Subcutaneous abdominal adipose tissue (tissue), 5 donors: ENCODE data around the gene LRRC40.

ENCODE experiments used
- H3K27ac ChIP-seq: one replicate; pipeline ENCODE4 v1.7.0; 2013; ENCODE audit warnings: low read depth, mild to moderate bottlenecking, inconsistent platforms, low read length, moderate library complexity
- H3K27me3 ChIP-seq, 5 donors: one replicate each; pipeline ENCODE4 v1.7.0; 2013; ENCODE audit warnings: low read length in 5 of 5, inconsistent platforms in 1 of 5; ENCODE audit not compliant: control insufficient read depth in 5 of 5, insufficient read depth in 4 of 5
- H3K36me3 ChIP-seq, 5 donors: one replicate each; pipeline ENCODE4 v1.7.0; 2013; ENCODE audit warnings: low read length in 5 of 5; ENCODE audit not compliant: control insufficient read depth in 5 of 5, insufficient read depth in 5 of 5
- H3K4me1 ChIP-seq, 5 donors: one replicate each; pipeline ENCODE4 v1.7.0; 2013; ENCODE audit warnings: low read length in 5 of 5, mild to moderate bottlenecking in 3 of 5, moderate library complexity in 1 of 5; ENCODE audit not compliant: control insufficient read depth in 5 of 5, insufficient read depth in 5 of 5
- H3K4me3 ChIP-seq, 5 donors: one replicate each; pipeline ENCODE4 v1.7.0; 2013; ENCODE audit warnings: low read length in 5 of 5, low read depth in 1 of 5
- H3K9ac ChIP-seq, 5 donors: one replicate each; pipeline ENCODE4 v1.7.0; 2013; ENCODE audit warnings: low read length in 5 of 5, mild to moderate bottlenecking in 4 of 5, moderate library complexity in 3 of 5
- H3K9me3 ChIP-seq, 5 donors: one replicate each; pipeline ENCODE4 v1.7.0; 2013; ENCODE audit warnings: low read length in 5 of 5; ENCODE audit not compliant: control insufficient read depth in 5 of 5
- donor health status: healthy.
- donor health status: healthy.
- donor health status: healthy.
- donor health status: healthy.
- donor health status: healthy.

Gene LRRC40

GRCh38 chr1:70205434-70206118 lies at the start of gene LRRC40:
TSS of gene LRRC40 (minus strand) at chr1:70205579. CDS start at chr1:70205540, 39 bp downstream.
- H3K36me3 ChIP-seq = peaks cover 0 to 9% (median 6%) of the 10 kb centered on the region in 5 donors
- peaks cover 8 to 55% (median 43%) of the 10 kb centered on the region in 5 donors for H3K4me1 ChIP-seq

GRCh38 chr1:70248729-70249128 lies 43.4 kb upstream of the LRRC40 start:
- H3K9me3 ChIP-seq = no peaks in the 10 kb centered on the region
- no peak overlapping the region for H3K4me3 ChIP-seq
- H3K27me3 ChIP-seq = no peaks in the 10 kb centered on the region
- peaks cover 0 to 19% (median 4%) of the 10 kb centered on the region in 5 donors for H3K4me1 ChIP-seq
- H3K9ac ChIP-seq = peak overlapping the region in 1 of 5 donors; percentile 27
- H3K27ac ChIP-seq = peak overlapping the region; percentile 56
- peaks cover 74 to 91% (median 82%) of the 10 kb centered on the region in 5 donors for H3K36me3 ChIP-seq

More at GRCh38 chr1:70205434-70206118, at the start of gene LRRC40:
- Histone ChIP-seq H3K9me3 (no peaks in the 10 kb centered on the region), H3K27ac (peak within 1 kb of the TSS; percentile 99), H3K9ac (peak within 1 kb of the TSS; percentile 98 to 100 (median 100)), H3K27me3 (no peaks in the 10 kb centered on the region), H3K4me3 (peak within 1 kb of the TSS; percentile 89 to 100 (median 99))

GRCh38 chr1:70247768-70248167 lies 42.4 kb upstream of the LRRC40 start:
- peaks cover 0 to 19% (median 4%) of the 10 kb centered on the region in 5 donors for H3K4me1 ChIP-seq
- no peaks in the 10 kb centered on the region for H3K27me3 ChIP-seq
- no peak overlapping the region for H3K9ac ChIP-seq
- peaks cover 79 to 94% (median 84%) of the 10 kb centered on the region in 5 donors for H3K36me3 ChIP-seq
- no peaks in the 10 kb centered on the region for H3K9me3 ChIP-seq
- H3K4me3 ChIP-seq = no peak overlapping the region
- peak overlapping the region; percentile 56 for H3K27ac ChIP-seq

GRCh38 chr1:70247122-70247521 lies 41.7 kb upstream of the LRRC40 start:
- H3K27ac ChIP-seq = no peak overlapping the region
- H3K9me3 ChIP-seq = no peaks in the 10 kb centered on the region

GRCh38 chr1:70239940-70240339 lies 34.6 kb upstream of the LRRC40 start:
- peaks cover 71 to 100% (median 93%) of the 10 kb centered on the region in 5 donors for H3K36me3 ChIP-seq
- no peaks in the 10 kb centered on the region for H3K4me1 ChIP-seq
- H3K27ac ChIP-seq = no peak overlapping the region
- H3K27me3 ChIP-seq = no peaks in the 10 kb centered on the region
- H3K4me3 ChIP-seq = no peak overlapping the region
- no peak overlapping the region for H3K9ac ChIP-seq
- no peaks in the 10 kb centered on the region for H3K9me3 ChIP-seq

More at GRCh38 chr1:70247122-70247521, 41.7 kb upstream of the LRRC40 start:
- Histone ChIP-seq H3K36me3 (peaks cover 84 to 97% (median 87%) of the 10 kb centered on the region in 5 donors), H3K9ac (no peak overlapping the region), H3K4me3 (no peak overlapping the region), H3K4me1 (peaks cover 0 to 12% (median 4%) of the 10 kb centered on the region in 5 donors), H3K27me3 (no peaks in the 10 kb centered on the region)

- no peaks in the 10 kb centered on the region for H3K27me3 ChIP-seq
- H3K36me3 ChIP-seq = peaks cover 74 to 96% (median 86%) of the 10 kb centered on the region in 5 donors
- no peak overlapping the region for H3K9ac ChIP-seq
- H3K4me1 ChIP-seq = no peaks in the 10 kb centered on the region
- H3K9me3 ChIP-seq = no peaks in the 10 kb centered on the region
- no peak overlapping the region for H3K4me3 ChIP-seq
- H3K27ac ChIP-seq = no peak overlapping the region
Measured at GRCh38 chr1:70234733-70235132, 29.4 kb upstream of the LRRC40 start.

GRCh38 chr1:70231475-70231874 lies 26.1 kb upstream of the LRRC40 start:
- H3K4me3 ChIP-seq = no peak overlapping the region
- peaks cover 62 to 80% (median 75%) of the 10 kb centered on the region in 5 donors for H3K36me3 ChIP-seq
- H3K9me3 ChIP-seq = no peaks in the 10 kb centered on the region
- no peak overlapping the region for H3K9ac ChIP-seq
- peaks cover 0 to 9% (median 7%) of the 10 kb centered on the region in 5 donors for H3K4me1 ChIP-seq
- H3K27ac ChIP-seq = no peak overlapping the region
- H3K27me3 ChIP-seq = no peaks in the 10 kb centered on the region

- H3K27me3 ChIP-seq = no peaks in the 10 kb centered on the region
- H3K4me3 ChIP-seq = no peak overlapping the region
- H3K4me1 ChIP-seq = peaks cover 0 to 20% (median 13%) of the 10 kb centered on the region in 5 donors
- no peaks in the 10 kb centered on the region for H3K9me3 ChIP-seq
- H3K27ac ChIP-seq = no peak overlapping the region
- H3K36me3 ChIP-seq = peaks cover 48 to 68% (median 63%) of the 10 kb centered on the region in 5 donors
- H3K9ac ChIP-seq = no peak overlapping the region
Measured at GRCh38 chr1:70228670-70229069, 23.3 kb upstream of the LRRC40 start.

GRCh38 chr1:70227439-70227838 lies 22.1 kb upstream of the LRRC40 start:
- no peaks in the 10 kb centered on the region for H3K9me3 ChIP-seq
- H3K9ac ChIP-seq = peak overlapping the region in 2 of 5 donors; percentile 6 to 20
- peaks cover 40 to 61% (median 55%) of the 10 kb centered on the region in 5 donors for H3K36me3 ChIP-seq
- no peaks in the 10 kb centered on the region for H3K27me3 ChIP-seq
- H3K4me3 ChIP-seq = no peak overlapping the region
- peaks cover 0 to 31% (median 26%) of the 10 kb centered on the region in 5 donors for H3K4me1 ChIP-seq
- H3K27ac ChIP-seq = no peak overlapping the region

- H3K9ac ChIP-seq = peak overlapping the region in 2 of 5 donors; percentile 6 to 8
- H3K27ac ChIP-seq = peak overlapping the region; percentile 98
- no peaks in the 10 kb centered on the region for H3K27me3 ChIP-seq
- H3K36me3 ChIP-seq = peaks cover 20 to 38% (median 32%) of the 10 kb centered on the region in 5 donors
- H3K9me3 ChIP-seq = no peaks in the 10 kb centered on the region
- peaks cover 0 to 45% (median 41%) of the 10 kb centered on the region in 5 donors for H3K4me1 ChIP-seq
- no peak overlapping the region for H3K4me3 ChIP-seq
Measured at GRCh38 chr1:70224954-70225353, 19.6 kb upstream of the LRRC40 start.
